Lower leg skin (tissue), 4 donors: ENCODE data around the gene MAGI2. TPM values are rescaled to one million over a fixed set of nuclear protein-coding genes. Genes with fewer than 3 reads are reported as not detected.

Source experiments
- DNase-seq, 2 donors: peaks; one replicate each; pipeline ENCODE4 v3.0.0-alpha.2; 2019; ENCODE audit warnings: low spot score in 2 of 2
- H3K4me3 ChIP-seq: fragments of 200-600 bp; sonication (generic); 2 replicates; pipeline ENCODE4 v1.5.1; 2017; ENCODE audit warnings: mild to moderate bottlenecking, low read depth; ENCODE audit not compliant: poor library complexity, severe bottlenecking
- CTCF ChIP-seq, 3 donors: fragments of 450-650 bp; IDR thresholded peaks; one replicate each; pipeline ENCODE4 v1.5.1; 2016; ENCODE audit warnings: antibody characterized with exemption in 3 of 3, mild to moderate bottlenecking in 3 of 3, moderate library complexity in 2 of 3
- POLR2A ChIP-seq, 2 donors: fragments of 450-650 bp; IDR thresholded peaks; one replicate each; pipeline ENCODE4 v1.6.1; 2016 to 2017; ENCODE audit warnings: antibody characterized with exemption in 2 of 2, mild to moderate bottlenecking in 1 of 2, moderate library complexity in 1 of 2
- WGBS, 2 donors: methylation state at CpG; one replicate each; pipeline ENCODE4 v1.1.5; 2018; 5-methylcytosine and 5-hydroxymethylcytosine counted together
- intact Hi-C: fragments of 100-400 bp; cut with DNase I; formaldehyde crosslinking; loops from one replicate; pipeline ENCODE4 v1.15.0; 2023; ENCODE audit warnings: low total_unique reads
- total RNA-seq, 4 donors: library from RNA; depleted of rRNA; stranded (reverse); fragments of >200 nt; gene quantifications; one replicate each; pipeline ENCODE4 v1.1.0, GENCODE V29; 2016

Gene MAGI2
- total RNA-seq, 4 donors from 2014 or later: 1.6 to 3.0 (median 2.1) TPM

GRCh38 chr7:78398081-78398480, 1055.4 kb downstream of the MAGI2 start:
- intact Hi-C loops: no loop called here
- WGBS, 2 donors: 74 to 77% methylated on average over 5 of the region's 5 CpGs
- TF ChIP-seq CTCF (IDR thresholded peaks at IDR 0.05): no peak
- no peak for TF ChIP-seq POLR2A (IDR thresholded peaks at IDR 0.05)
- H3K4me3 ChIP-seq: no peak overlapping the region
- DNase-seq: no peak

GRCh38 chr7:78396210-78396609, 1057.3 kb downstream of the MAGI2 start:
- DNase-seq: no peak
- 87 to 89% methylated on average over 3 of the region's 3 CpGs for WGBS, 2 donors
- intact Hi-C loops: no loop called here

GRCh38 chr7:78395298-78396036, 1058.0 kb downstream of the MAGI2 start:
- intact Hi-C loops: no loop called here
- WGBS, 2 donors: 70 to 71% methylated on average over 2 of the region's 2 CpGs
- H3K4me3 ChIP-seq: no peak overlapping the region
- TF ChIP-seq POLR2A (IDR thresholded peaks at IDR 0.05) (no peak), CTCF (IDR thresholded peaks at IDR 0.05) (no peak)
- DNase-seq: no peak

More at GRCh38 chr7:78396210-78396609, 1057.3 kb downstream of the MAGI2 start:
- no peak overlapping the region for H3K4me3 ChIP-seq
- TF ChIP-seq POLR2A (IDR thresholded peaks at IDR 0.05) (no peak), CTCF (IDR thresholded peaks at IDR 0.05) (no peak)

- WGBS, 2 donors: 55 to 74% methylated on average over 4 of the region's 4 CpGs
- TF ChIP-seq POLR2A (IDR thresholded peaks at IDR 0.05): no peak
- no peak for TF ChIP-seq CTCF (IDR thresholded peaks at IDR 0.05)
- intact Hi-C loops: no loop called here
- H3K4me3 ChIP-seq: no peak overlapping the region
- DNase-seq: no peak
Measured at GRCh38 chr7:78389022-78389421, 1064.4 kb downstream of the MAGI2 start.

GRCh38 chr7:78386520-78386919, 1066.9 kb downstream of the MAGI2 start:
- no peak for DNase-seq
- TF ChIP-seq CTCF (IDR thresholded peaks at IDR 0.05): no peak
- no peak for TF ChIP-seq POLR2A (IDR thresholded peaks at IDR 0.05)
- WGBS, 2 donors: 50 to 58% methylated on average over 2 of the region's 2 CpGs
- intact Hi-C loops: no loop called here
- no peak overlapping the region for H3K4me3 ChIP-seq
